Measurements from ENCODE around the gene HYI.

DNA sequence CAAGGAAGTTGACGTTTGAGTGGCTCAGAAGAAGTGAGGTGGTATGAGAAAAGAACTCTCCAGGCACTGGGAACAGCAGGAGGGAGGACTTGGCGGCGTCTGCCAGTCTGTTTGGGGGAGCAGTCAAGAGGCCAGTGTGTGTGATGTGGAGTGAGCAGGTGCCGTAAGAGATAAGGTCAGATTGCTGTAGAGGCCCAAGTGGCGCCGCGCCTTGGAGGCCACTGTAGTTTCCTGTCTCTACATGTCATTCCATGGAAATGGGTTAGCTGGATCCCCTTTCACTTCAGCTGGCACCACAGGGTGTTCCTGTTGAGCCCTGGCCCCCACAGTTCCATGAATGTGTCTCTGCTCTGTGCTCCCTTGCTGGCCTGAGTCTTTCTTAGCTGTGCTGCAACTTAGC, 41.5 kb upstream of the HYI start:
- TF ChIP-seq PHF8 (IDR thresholded peaks at IDR 0.05; ENCODE audit: borderline replicate concordance, low read depth) = no peak
- TF ChIP-seq JUNB (IDR thresholded peaks at IDR 0.05) = no peak
- TF ChIP-seq, protein P1, sequence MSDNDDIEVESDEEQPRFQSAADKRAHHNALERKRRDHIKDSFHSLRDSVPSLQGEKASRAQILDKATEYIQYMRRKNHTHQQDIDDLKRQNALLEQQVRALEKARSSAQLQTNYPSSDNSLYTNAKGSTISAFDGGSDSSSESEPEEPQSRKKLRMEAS (IDR thresholded peaks at IDR 0.05) = no peak
- TF ChIP-seq, protein P2, sequence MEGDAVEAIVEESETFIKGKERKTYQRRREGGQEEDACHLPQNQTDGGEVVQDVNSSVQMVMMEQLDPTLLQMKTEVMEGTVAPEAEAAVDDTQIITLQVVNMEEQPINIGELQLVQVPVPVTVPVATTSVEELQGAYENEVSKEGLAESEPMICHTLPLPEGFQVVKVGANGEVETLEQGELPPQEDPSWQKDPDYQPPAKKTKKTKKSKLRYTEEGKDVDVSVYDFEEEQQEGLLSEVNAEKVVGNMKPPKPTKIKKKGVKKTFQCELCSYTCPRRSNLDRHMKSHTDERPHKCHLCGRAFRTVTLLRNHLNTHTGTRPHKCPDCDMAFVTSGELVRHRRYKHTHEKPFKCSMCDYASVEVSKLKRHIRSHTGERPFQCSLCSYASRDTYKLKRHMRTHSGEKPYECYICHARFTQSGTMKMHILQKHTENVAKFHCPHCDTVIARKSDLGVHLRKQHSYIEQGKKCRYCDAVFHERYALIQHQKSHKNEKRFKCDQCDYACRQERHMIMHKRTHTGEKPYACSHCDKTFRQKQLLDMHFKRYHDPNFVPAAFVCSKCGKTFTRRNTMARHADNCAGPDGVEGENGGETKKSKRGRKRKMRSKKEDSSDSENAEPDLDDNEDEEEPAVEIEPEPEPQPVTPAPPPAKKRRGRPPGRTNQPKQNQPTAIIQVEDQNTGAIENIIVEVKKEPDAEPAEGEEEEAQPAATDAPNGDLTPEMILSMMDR (IDR thresholded peaks at IDR 0.05) = no peak
- TF ChIP-seq, protein P3, sequence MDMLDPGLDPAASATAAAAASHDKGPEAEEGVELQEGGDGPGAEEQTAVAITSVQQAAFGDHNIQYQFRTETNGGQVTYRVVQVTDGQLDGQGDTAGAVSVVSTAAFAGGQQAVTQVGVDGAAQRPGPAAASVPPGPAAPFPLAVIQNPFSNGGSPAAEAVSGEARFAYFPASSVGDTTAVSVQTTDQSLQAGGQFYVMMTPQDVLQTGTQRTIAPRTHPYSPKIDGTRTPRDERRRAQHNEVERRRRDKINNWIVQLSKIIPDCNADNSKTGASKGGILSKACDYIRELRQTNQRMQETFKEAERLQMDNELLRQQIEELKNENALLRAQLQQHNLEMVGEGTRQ (IDR thresholded peaks at IDR 0.05) = no peak
- no peak for TF ChIP-seq POLR2A (IDR thresholded peaks at IDR 0.05; ENCODE audit: low read length)

Measured in A549 (cell line).